ENCODE measurements around the gene RAMP3. TPM values are rescaled to one million over a fixed set of nuclear protein-coding genes. Genes with fewer than 3 reads are reported as not detected.
"Not testable (repeated sequence)": the region's sequence is repeated elsewhere in the genome, so short reads cannot be mapped to it uniquely, and the experiment has no call there.

The RAMP3 gene, protein sequence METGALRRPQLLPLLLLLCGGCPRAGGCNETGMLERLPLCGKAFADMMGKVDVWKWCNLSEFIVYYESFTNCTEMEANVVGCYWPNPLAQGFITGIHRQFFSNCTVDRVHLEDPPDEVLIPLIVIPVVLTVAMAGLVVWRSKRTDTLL
- total RNA-seq (2014; rRNA removed; shearing (Covaris generic)), result not detected in 2 replicates
- not detected in 2 replicates for polyA plus RNA-seq (2015; cell fraction: cytosol; rRNA removed)
- not detected in 2 replicates for polyA plus RNA-seq (2015; cell fraction: nucleus; rRNA removed)

DNA sequence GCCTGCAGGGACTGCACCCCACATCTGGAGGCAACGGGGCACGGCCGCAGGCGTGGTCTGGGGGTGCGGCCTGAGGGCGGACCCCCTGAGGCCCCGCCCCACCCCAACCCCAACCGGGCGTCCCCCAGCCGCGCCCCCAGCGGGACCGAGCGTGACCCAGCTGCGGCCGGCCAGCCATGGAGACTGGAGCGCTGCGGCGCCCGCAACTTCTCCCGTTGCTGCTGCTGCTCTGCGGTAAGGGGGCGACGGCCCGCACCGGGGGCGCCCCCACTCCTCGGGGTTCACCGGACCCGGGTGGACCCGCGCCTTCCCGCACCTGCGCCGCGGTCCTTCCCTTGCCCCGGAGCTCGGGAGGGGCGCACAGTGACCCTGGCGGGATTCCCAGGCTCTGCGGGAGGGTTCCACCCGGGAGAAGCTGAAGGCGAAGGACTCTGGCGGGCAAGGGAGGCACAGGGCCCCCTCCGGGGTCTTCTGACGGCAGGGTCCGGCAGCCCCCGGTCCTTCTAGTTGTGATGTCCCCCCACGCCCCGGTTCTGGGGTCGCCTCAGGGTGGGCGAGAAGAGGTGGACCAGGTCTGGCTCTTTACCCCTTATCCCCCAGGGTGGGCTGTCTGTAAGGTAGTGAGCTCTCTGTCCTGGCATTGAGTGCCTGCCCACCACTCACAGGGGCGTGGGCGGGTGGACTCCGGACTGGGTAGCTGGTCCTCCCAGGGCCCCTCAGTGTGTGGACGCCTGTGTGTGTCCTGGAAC lies at the start of gene RAMP3:
RAMP3 (plus strand) TSS at position 139 of the 749 bp plus-strand sequence; CDS start at position 177, 38 bp downstream.
- in situ Hi-C loops (cut with HindIII; ENCODE audit: low pct_unique_long_range_greater_than_20kb, low sequenced_read_pairs), result no loop called here
- no peak for DNase-seq (ENCODE audit: low read depth, low spot score)

DNA sequence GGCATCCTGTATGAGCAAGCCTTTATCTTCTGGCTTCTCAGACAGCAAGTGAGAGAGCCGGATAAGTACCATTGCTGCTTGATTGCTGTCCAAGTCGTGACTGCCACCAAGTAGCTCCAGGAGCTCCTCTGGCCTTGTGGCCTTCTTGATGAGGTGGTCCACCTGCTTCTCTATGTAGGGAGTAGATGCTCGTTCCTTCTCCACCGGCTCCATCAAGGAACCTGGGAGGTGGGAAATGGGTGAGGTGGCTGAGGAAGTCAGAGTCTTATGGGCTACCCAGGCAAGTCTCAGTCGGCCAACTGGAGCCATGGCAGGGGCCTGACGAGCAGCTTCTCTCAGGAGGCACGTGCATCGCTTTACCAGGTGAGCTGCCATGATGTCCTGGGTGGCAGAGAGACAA lies 48.7 kb upstream of the RAMP3 start:
- DNase-seq (ENCODE audit: low read depth, low spot score), result no peak
- in situ Hi-C loops (cut with HindIII; ENCODE audit: low pct_unique_long_range_greater_than_20kb, low sequenced_read_pairs), result no loop called here

DNA sequence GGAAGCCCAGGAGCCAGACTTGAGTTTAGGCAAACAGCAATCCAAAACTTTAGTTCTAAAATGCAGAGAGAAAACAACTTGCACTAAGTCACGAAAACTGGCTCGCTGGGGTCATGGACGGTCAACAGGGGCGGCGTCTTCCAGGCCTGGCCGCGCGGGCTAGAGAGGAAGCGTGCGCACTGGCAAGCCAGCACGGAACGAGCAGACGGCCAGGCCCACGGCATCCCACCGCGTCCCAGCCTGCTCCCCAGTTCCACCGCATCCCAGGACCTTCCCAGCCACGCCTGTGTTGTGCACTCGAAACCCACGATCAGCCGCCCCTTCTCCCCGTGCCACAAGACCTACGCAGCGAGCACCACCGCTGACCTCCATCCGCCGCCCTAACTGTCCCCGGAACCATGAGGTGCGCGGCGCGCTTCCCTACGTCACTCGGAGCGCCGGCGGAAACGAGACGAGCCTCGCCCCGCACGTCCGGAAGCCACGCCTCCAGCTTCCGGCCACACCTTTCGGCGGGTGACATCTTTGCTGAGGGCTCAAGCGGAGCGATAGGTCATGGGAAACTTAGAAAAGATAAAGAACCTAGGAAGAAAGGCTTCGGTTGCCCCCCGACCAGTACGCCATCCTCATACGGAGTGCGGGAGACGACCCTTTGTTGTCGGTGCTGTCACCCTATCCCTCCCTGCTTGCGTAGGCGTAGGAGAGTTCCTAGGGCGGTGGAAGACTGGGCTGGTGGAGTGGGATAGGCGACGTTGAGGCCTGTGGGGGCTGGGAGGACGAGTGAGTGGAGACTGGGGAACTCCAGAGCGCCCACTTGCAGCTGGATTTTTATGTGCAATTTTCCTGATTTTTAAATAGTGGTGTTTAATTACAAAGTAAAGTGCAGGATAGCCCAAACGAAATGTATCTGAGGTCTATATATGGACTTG lies 46.0 kb upstream of the RAMP3 start, which contains the start of gene TBRG4:
TBRG4 (minus strand) TSS at position 400 of the 926 bp plus-strand sequence. CDS start 2,460 bp downstream, outside the sequence.
- peak; percentile 98 for DNase-seq (ENCODE audit: low read depth, low spot score)
- in situ Hi-C loops (cut with HindIII; ENCODE audit: low pct_unique_long_range_greater_than_20kb, low sequenced_read_pairs), result no loop called here

DNA sequence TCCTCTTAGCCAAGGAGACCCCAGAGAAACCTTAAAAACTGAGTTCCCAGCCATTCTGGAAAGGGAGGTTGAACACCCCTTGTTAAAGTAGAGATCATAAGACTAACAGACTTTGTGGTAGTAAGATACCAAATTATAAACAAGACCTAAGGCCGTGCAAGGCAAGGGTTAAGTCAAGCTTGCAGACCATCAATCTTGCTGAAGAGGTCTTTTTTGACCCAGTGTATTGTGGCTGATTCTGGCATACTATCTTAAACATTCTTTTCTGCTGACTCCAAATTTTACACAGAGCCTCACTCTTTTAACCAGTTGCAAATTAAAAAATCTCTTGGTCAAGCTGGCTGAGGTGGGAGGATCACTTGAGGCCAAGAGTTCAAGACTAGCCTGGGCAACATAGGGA lies 44.9 kb upstream of the RAMP3 start:
- in situ Hi-C loops (cut with HindIII; ENCODE audit: low pct_unique_long_range_greater_than_20kb, low sequenced_read_pairs), result no loop called here

DNA sequence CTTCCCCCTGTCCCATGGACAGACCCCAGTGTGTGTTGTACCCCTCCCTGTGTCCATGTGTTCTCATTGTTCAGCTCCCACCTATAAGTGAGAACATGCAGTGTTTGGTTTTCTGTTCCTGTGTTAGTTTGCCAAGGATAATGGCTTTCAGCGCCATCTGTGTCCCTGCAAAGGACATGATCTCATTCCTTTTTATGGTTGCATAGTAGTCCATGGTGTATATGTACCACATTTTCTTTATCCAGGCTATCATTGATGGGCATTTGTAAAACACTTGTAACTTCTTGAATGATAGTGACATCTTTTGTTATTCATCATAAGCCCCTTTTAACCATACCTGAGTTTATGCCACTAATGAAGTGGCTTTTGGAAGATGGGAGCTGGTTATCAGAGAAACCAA lies 43.3 kb upstream of the RAMP3 start:
- in situ Hi-C loops (cut with HindIII; ENCODE audit: low pct_unique_long_range_greater_than_20kb, low sequenced_read_pairs); DNase-seq (ENCODE audit: low read depth, low spot score): not testable (repeated sequence)

More for the DNA sequence above, 44.9 kb upstream of the RAMP3 start:
- DNase-seq (ENCODE audit: low read depth, low spot score), result no peak

DNA sequence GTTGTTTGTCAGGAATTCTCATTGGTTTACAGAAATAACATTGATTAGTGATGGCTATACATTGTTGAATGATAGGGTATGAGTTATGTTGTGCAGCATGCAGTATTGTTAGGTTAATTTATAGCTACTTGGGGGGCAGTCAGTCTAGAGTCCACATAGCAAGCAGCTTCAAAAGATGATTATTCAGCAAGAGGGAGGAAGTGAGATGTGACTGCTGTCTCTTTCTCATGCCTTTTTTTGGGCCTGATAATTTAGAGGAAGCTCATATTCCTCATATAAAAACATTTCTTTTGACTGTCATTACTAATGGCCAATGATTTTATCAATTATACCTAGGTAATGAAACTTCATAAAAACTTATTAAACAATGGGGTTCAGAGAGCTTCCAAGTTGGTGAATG lies 42.7 kb upstream of the RAMP3 start:
- DNase-seq (ENCODE audit: low read depth, low spot score), result no peak
- in situ Hi-C loops (cut with HindIII; ENCODE audit: low pct_unique_long_range_greater_than_20kb, low sequenced_read_pairs), result no loop called here

DNA sequence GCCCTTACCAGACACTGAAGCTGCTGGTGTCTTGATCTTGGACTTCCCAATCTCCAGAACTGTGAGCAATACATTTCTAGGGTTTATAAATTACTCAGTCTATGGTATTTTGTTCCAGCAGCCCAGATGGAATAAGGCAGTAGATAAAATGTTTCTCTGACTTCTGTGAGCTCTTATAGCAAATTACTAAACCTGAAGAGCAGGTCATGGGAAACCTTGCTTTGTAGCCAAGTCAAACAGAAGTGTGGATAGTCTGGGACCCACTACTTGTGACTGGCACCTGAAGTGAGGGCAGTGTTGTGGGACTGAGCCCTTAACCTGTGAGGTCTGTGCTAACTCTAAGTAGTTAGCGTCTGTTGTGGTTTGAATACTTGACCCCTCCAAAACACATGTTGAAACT lies 41.5 kb upstream of the RAMP3 start:
- in situ Hi-C loops (cut with HindIII; ENCODE audit: low pct_unique_long_range_greater_than_20kb, low sequenced_read_pairs), result no loop called here
- DNase-seq (ENCODE audit: low read depth, low spot score), result no peak

DNA sequence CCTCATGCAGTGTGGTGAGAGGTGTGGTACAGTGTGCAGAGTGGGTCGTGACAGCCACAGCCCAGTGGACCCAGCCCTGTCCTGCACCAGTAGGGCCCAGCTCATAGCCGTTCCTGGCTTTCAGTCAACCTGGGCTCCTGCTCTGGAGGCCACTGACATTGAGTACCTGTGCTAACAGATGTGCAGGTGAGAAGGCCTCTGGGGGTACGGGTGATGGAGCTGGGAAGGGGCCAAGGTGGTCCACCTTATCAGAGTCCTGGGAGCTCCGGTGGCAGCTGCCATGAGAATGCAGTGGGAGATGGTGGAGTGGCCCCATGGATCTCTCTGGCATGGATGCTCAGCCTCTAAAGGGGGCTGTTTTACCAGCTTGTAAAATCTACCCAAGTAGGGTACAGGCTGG lies 40.0 kb upstream of the RAMP3 start:
- in situ Hi-C loops (cut with HindIII; ENCODE audit: low pct_unique_long_range_greater_than_20kb, low sequenced_read_pairs), result no loop called here
- no peak for DNase-seq (ENCODE audit: low read depth, low spot score)

DNA sequence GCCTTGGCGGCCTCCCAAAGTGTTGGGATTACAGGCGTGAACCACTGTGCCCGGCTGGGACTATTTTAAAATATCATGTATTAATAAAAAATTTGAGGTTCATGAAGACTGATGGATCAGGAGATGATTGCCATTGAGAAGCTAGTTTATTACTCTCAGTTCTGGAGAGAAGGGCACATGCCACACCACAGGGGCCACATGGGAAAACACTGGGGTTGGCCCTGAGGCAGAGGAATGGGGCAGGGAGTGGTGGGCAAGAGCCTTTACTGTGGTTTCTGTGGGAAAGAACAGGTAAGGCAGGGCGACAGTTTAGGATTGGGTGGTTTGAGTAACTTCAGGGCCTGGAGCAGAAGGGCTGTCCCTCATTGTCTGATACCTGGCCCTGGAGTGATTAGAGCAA lies 39.3 kb upstream of the RAMP3 start:
- no peak for DNase-seq (ENCODE audit: low read depth, low spot score)

DNA sequence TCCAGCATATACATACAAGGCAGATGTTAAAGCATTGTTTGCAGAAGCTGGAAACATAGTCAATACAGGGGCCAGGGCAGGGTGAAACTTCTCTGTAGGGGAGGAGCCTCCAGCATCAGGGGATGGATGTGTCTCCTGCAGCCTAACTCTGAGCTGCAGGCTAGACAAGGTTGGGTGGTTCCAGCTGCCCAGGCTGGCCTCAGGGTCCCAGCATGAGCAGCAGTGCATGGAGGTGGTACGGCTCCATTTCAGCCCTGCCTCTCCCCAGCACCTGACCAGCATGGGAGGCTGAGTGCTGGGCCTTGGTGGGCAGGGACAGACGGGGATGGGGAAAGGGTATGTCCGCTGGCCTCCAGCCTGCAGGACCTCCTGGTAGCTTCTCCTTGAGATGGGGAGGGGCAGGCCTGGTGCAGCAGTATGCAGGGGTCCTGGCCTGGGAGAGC lies 38.7 kb upstream of the RAMP3 start:
- in situ Hi-C loops (cut with HindIII; ENCODE audit: low pct_unique_long_range_greater_than_20kb, low sequenced_read_pairs), result no loop called here
- no peak for DNase-seq (ENCODE audit: low read depth, low spot score)

More for the DNA sequence above, 39.3 kb upstream of the RAMP3 start:
- in situ Hi-C loops (cut with HindIII; ENCODE audit: low pct_unique_long_range_greater_than_20kb, low sequenced_read_pairs), result no loop called here

DNA sequence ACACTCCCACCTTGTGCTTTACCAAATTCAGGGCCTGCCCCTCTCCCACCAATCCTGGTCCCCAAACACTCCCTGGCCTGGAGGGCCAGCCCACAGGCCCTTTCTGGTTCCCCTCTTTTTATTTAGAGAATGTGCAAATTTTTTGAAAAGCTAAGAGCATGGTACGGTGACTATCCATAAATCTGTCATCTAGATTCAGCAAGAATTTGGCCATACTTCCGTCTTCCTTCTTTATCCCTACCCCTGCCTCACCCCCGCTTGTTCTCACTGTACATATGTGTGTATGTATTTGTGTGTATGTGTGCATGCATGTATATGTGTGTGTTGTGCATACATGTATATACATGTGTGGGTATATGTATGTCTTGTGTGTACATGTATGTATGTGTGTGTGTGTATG lies 38.0 kb upstream of the RAMP3 start:
- DNase-seq (ENCODE audit: low read depth, low spot score), result no peak
- in situ Hi-C loops (cut with HindIII; ENCODE audit: low pct_unique_long_range_greater_than_20kb, low sequenced_read_pairs), result no loop called here

DNA sequence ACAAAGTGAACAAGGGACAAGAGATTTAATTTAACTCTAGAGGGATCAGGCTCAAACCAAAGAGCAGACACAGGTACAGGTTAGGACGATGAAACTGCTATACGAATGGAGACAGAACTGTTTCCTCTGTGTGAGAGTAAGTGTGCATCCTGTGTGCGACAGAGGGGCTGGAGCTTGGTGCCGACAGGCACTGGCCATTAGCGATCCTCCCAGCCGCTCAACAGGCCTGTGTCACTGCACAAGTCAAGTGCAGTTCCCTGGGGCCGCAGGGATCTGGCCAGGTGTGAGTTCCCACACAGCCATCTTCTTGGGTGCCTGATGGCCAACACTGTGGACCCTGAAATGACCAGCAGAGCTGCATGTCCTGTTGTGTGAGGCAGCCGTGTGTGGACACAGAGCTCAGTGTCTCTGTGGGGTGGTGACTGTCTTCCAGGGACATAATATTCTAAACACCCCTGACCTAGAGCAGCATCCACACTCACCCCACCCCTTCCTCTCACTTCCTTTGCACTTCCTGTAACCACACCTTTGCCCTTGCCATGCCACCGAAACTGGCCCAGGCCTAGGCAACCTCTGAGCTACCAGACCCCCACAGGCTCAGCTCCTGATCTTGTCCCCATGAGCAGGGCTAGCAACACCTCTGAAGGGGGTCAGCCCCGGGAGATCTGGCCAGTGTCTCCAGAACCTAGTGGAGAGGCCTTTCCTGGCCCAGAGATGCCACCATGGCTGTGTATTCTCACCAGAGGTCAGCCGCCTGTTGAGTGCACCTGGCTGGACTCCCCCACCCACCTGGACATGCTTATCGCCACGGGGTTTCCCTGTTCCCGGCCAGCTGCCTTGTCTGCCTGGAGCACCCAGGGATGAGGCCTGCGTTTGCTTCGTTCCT lies 34.4 kb upstream of the RAMP3 start:
- in situ Hi-C loops (cut with HindIII; ENCODE audit: low pct_unique_long_range_greater_than_20kb, low sequenced_read_pairs), result no loop called here
- no peak for DNase-seq (ENCODE audit: low read depth, low spot score)

DNA sequence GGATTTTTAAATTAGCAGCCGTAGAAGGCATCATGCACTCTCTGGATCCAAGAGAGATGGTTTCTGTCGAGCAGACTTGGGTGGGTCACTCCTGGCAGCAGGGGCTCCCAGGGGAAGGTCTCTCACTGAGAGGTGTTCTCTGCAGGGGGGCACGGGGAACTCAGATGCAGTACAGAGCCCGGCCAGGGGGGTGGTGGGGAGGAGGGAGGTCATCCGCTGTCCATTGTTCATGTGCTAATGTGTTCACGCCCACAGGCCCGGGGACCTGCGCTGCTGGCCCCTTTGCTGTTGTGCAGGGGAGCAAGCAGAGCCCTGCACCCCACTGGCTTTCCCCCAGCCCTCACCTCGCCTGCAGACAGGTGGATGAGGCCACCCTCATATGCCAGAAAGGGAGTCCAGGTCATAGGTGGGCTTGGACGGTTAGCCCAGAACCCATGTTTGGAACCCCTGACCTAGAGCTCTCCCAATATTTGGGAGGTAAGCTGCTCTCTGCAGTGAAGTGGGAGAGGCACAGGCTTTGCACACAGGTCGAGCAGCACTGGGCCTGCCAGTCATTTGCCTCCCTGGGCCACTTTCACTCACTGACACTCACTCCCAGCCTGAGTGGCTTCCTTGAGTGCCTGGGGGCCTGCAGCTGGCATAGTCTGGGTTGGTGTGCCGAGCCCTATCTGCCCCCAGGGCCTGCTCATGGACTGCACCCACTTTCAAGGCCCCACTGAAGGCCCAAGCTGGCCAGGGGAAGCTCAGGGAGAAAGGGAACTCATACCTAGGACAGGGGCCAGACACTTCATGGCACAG lies 33.5 kb upstream of the RAMP3 start:
- in situ Hi-C loops (cut with HindIII; ENCODE audit: low pct_unique_long_range_greater_than_20kb, low sequenced_read_pairs), result no loop called here
- DNase-seq (ENCODE audit: low read depth, low spot score), result no peak

DNA sequence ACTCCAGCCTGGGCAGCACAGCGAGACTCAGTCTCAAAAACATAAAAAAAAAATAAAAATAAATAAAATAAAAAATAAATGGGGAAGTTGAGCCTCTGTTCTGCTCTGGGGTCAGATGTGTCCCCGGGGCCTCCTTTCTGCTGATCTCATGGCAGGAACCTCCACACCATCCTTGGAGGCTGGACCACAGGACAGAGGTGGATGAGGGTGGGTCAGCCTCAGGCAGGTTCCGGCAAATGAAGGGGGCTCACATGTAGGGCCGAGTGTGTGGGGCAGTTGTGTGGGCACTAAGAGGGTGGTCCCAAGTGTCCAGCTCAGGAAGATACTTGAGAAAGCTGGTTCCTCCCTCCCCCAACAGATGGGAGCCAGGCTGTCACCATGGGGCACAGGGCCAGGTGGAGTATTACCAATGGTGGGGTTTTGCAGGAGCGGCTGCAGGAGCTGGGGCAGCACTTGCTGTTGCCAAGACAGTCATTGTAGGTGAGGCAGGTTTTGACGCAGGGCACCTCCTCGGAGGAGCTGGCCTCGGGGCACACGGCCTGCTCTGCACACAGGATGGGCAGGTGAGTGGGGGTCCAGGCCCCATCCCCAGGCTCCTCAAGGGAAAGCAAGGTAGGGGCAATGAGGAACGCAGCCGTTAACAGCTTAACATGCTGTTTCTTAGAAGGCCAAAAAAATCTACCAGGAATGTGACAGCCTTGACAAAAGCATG lies 32.2 kb upstream of the RAMP3 start:
- no peak for DNase-seq (ENCODE audit: low read depth, low spot score)
- in situ Hi-C loops (cut with HindIII; ENCODE audit: low pct_unique_long_range_greater_than_20kb, low sequenced_read_pairs), result no loop called here

DNA sequence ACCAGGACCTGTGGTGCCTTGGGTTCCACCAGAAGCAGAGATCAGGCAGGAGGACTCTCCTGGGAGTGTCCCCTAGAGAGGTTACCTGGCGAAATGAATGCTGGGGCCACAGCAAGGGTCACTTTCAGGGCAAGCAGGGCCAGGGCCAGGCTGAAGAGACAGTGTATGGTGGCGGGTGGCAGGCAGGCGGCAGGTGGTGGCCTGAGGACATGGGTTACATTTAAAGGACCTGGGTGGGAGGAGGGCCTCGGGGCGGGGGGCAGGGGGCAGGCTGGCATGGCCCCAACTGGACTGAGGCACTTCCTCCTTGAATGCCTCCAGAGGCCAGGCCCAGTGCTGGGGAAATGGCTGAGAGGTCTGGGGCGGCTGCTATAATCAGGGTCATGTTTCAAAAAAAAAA lies 31.4 kb upstream of the RAMP3 start:
- in situ Hi-C loops (cut with HindIII; ENCODE audit: low pct_unique_long_range_greater_than_20kb, low sequenced_read_pairs), result no loop called here
- no peak for DNase-seq (ENCODE audit: low read depth, low spot score)

DNA sequence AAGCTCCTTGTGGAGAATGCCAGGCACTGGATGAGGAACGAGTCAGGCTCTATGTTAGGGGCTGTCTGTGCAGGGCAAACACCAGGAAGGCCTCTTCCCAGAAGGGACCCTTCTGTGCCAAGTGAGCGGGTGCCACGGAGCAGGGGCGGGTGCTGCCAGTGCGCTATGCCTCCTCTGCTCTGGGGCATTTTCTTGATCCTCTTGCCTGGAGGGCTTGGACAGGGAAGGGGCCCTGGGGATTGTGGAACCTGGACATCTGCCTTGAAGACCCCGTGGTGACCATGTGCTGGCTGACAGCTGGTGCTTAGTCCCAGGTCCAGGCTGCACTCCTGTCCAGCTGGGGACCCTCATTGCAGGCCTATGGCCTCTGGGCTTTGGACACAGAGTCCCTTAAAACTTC lies 30.7 kb upstream of the RAMP3 start:
- in situ Hi-C loops (cut with HindIII; ENCODE audit: low pct_unique_long_range_greater_than_20kb, low sequenced_read_pairs), result no loop called here
- DNase-seq (ENCODE audit: low read depth, low spot score), result no peak

Measured in SK-MEL-5 (cell line).